Activated T-helper 2 cell treated with anti-CD3 and anti-CD28 coated beads, Interferon-gamma antibody, Interleukin-2, Interleukin-4, amounts not matched to agents 10 μg/mL and 5 μg/mL and 100 μg/mL, durations not matched to agents 14 hours and 24 hours and 36 hours (primary cell): ENCODE measurements around the gene JAG2. TPM values are rescaled to one million over a fixed set of nuclear protein-coding genes. Genes with fewer than 3 reads are reported as not detected.
"Not testable (repeated sequence)": the region's sequence is repeated elsewhere in the genome, so short reads cannot be mapped to it uniquely, and the experiment has no call there.

ENCODE experiments used
- DNase-seq: peaks from one replicate; pipeline ENCODE4 v3.0.0; 2021; ENCODE audit warnings: low spot score
- H3K27ac Mint-ChIP-seq: one replicate; pipeline ENCODE4 v1.8.0; 2021; ENCODE audit warnings: mixed read lengths
- H3K27me3 Mint-ChIP-seq: one replicate; pipeline ENCODE4 v1.8.0; 2021; ENCODE audit warnings: low read depth, mixed read lengths
- H3K36me3 Mint-ChIP-seq: one replicate; pipeline ENCODE4 v1.8.0; 2021; ENCODE audit warnings: low read depth, mixed read lengths
- H3K4me1 Mint-ChIP-seq: one replicate; pipeline ENCODE4 v1.8.0; 2021; ENCODE audit warnings: low read depth, mixed read lengths
- H3K4me3 Mint-ChIP-seq: one replicate; pipeline ENCODE4 v1.8.0; 2021; ENCODE audit warnings: low read depth, mild to moderate bottlenecking, moderate library complexity, mixed read lengths
- H3K9me3 Mint-ChIP-seq: one replicate; pipeline ENCODE4 v1.8.0; 2021; ENCODE audit warnings: mixed read lengths
- intact Hi-C: fragments of 100-400 bp; cut with micrococcal nuclease; formaldehyde crosslinking; loops from one replicate; pipeline ENCODE4 v1.15.1; 2023
- total RNA-seq: library from RNA; stranded (reverse); gene quantifications from 2 replicates; pipeline ENCODE4 v1.2.3, GENCODE V29; 2022

JAG2 gene
- total RNA-seq, 1 donor from 2014 or later: 3.2 TPM

GRCh38 chr14:105124823-105125222, 43.8 kb downstream of the JAG2 start:
- intact Hi-C loops: no loop called here

GRCh38 chr14:105123981-105124765, 44.4 kb downstream of the JAG2 start:
- DNase-seq: no peak
- Mint-ChIP-seq H3K9me3 (peaks cover 23% of the 10 kb centered on the region), H3K4me3 (no peak overlapping the region), H3K4me1 (no peaks in the 10 kb centered on the region), H3K36me3 (no peaks in the 10 kb centered on the region), H3K27ac (no peak overlapping the region), H3K27me3 (peaks cover 10% of the 10 kb centered on the region)
- intact Hi-C loops: no loop called here

More at GRCh38 chr14:105124823-105125222, 43.8 kb downstream of the JAG2 start:
- Mint-ChIP-seq H3K4me3 (no peak overlapping the region), H3K27ac (no peak overlapping the region), H3K36me3 (no peaks in the 10 kb centered on the region), H3K4me1 (no peaks in the 10 kb centered on the region), H3K9me3 (peaks cover 23% of the 10 kb centered on the region), H3K27me3 (peaks cover 12% of the 10 kb centered on the region)
- no peak for DNase-seq

GRCh38 chr14:105123064-105123665, 45.4 kb downstream of the JAG2 start:
- Mint-ChIP-seq H3K4me3 (no peak overlapping the region), H3K4me1 (no peaks in the 10 kb centered on the region), H3K9me3 (peaks cover 23% of the 10 kb centered on the region), H3K27me3 (peaks cover 11% of the 10 kb centered on the region), H3K27ac (no peak overlapping the region), H3K36me3 (no peaks in the 10 kb centered on the region)
- DNase-seq: no peak
- intact Hi-C loops: no loop called here

GRCh38 chr14:105120056-105120455, 48.5 kb downstream of the JAG2 start:
- Mint-ChIP-seq H3K36me3 (no peaks in the 10 kb centered on the region), H3K4me1 (no peaks in the 10 kb centered on the region), H3K9me3 (peaks cover 23% of the 10 kb centered on the region), H3K27me3 (peaks cover 11% of the 10 kb centered on the region), H3K4me3 (no peak overlapping the region), H3K27ac (no peak overlapping the region)
- no peak for DNase-seq
- intact Hi-C loops: no loop called here

GRCh38 chr14:105119408-105120025, 49.1 kb downstream of the JAG2 start:
- DNase-seq: no peak
- Mint-ChIP-seq H3K4me1 (no peaks in the 10 kb centered on the region), H3K9me3 (peaks cover 23% of the 10 kb centered on the region), H3K27ac (no peak overlapping the region), H3K36me3 (no peaks in the 10 kb centered on the region), H3K4me3 (no peak overlapping the region), H3K27me3 (peaks cover 10% of the 10 kb centered on the region)
- intact Hi-C loops: no loop called here

- Mint-ChIP-seq H3K4me1 (no peaks in the 10 kb centered on the region), H3K27me3 (peaks cover 7% of the 10 kb centered on the region), H3K27ac (no peak overlapping the region), H3K36me3 (no peaks in the 10 kb centered on the region), H3K9me3 (peaks cover 23% of the 10 kb centered on the region), H3K4me3 (no peak overlapping the region)
- no peak for DNase-seq
- intact Hi-C loops: no loop called here
These were observed 49.7 kb downstream of the JAG2 start for GRCh38 chr14:105118646-105119407.

- Mint-ChIP-seq H3K27ac (no peak overlapping the region), H3K4me1 (no peaks in the 10 kb centered on the region), H3K4me3 (no peak overlapping the region), H3K9me3 (peaks cover 22% of the 10 kb centered on the region), H3K36me3 (no peaks in the 10 kb centered on the region), H3K27me3 (peaks cover 5% of the 10 kb centered on the region)
- intact Hi-C loops: no loop called here
- no peak for DNase-seq
These were observed 50.7 kb downstream of the JAG2 start for GRCh38 chr14:105117710-105118385.

- no peak for DNase-seq
- H3K27me3 Mint-ChIP-seq: peaks cover 1% of the 10 kb centered on the region
These were observed 51.3 kb downstream of the JAG2 start for GRCh38 chr14:105117257-105117646.

GRCh38 chr14:105116451-105117256, 51.9 kb downstream of the JAG2 start:
- Mint-ChIP-seq H3K27me3 (peaks cover 1% of the 10 kb centered on the region), H3K36me3 (no peaks in the 10 kb centered on the region), H3K4me3 (no peak overlapping the region), H3K4me1 (no peaks in the 10 kb centered on the region), H3K27ac (no peak overlapping the region), H3K9me3 (peaks cover 12% of the 10 kb centered on the region)
- no peak for DNase-seq
- intact Hi-C loops: no loop called here

More at GRCh38 chr14:105117257-105117646, 51.3 kb downstream of the JAG2 start:
- Mint-ChIP-seq H3K9me3 (peaks cover 16% of the 10 kb centered on the region), H3K36me3 (no peaks in the 10 kb centered on the region), H3K4me3 (no peak overlapping the region), H3K27ac (no peak overlapping the region), H3K4me1 (no peaks in the 10 kb centered on the region)
- intact Hi-C loops: no loop called here

GRCh38 chr14:105109243-105109642, 59.3 kb downstream of the JAG2 start:
- H3K36me3 Mint-ChIP-seq, DNase-seq, H3K4me3 Mint-ChIP-seq, intact Hi-C loops, H3K9me3 Mint-ChIP-seq, H3K4me1 Mint-ChIP-seq, H3K27ac Mint-ChIP-seq: not testable (repeated sequence)
- peaks cover 13% of the 10 kb centered on the region for H3K27me3 Mint-ChIP-seq

- DNase-seq: no peak
- no peak overlapping the region for H3K4me3 Mint-ChIP-seq
- intact Hi-C loops: no loop called here
- H3K36me3 Mint-ChIP-seq: no peaks in the 10 kb centered on the region
- H3K27me3 Mint-ChIP-seq: peaks cover 20% of the 10 kb centered on the region
- no peaks in the 10 kb centered on the region for H3K9me3 Mint-ChIP-seq
- no peaks in the 10 kb centered on the region for H3K4me1 Mint-ChIP-seq
- no peak overlapping the region for H3K27ac Mint-ChIP-seq
These were observed 60.1 kb downstream of the JAG2 start for GRCh38 chr14:105108516-105108864.
